ENCODE data around the gene TFF3. TPM values are rescaled to one million over a fixed set of nuclear protein-coding genes. Genes with fewer than 3 reads are reported as not detected.
A peak's percentile ranks its signal among the peaks of the same experiment; 100 is the strongest.
"Not testable (repeated sequence)": the region's sequence is repeated elsewhere in the genome, so short reads cannot be mapped to it uniquely, and the experiment has no call there.

The TFF3 gene
- total RNA-seq, 1 experiment from 2014 or later: 2.6 TPM

- no peak for DNase-seq (ENCODE audit: low read depth)
Observed at GRCh38 chr21:42304556-42305454, 10.4 kb downstream of the TFF3 start.

GRCh38 chr21:42303443-42303842 is 11.8 kb downstream of the TFF3 start:
- DNase-seq (ENCODE audit: low read depth): no peak

- no peak for DNase-seq (ENCODE audit: low read depth)
Observed at GRCh38 chr21:42302794-42303193, 12.4 kb downstream of the TFF3 start.

GRCh38 chr21:42302076-42302650 is 13.0 kb downstream of the TFF3 start:
- no peak for DNase-seq (ENCODE audit: low read depth)

GRCh38 chr21:42301371-42302075 is 13.7 kb downstream of the TFF3 start:
- DNase-seq (ENCODE audit: low read depth): no peak

- DNase-seq (ENCODE audit: low read depth): no peak
Observed at GRCh38 chr21:42300956-42301355, 14.3 kb downstream of the TFF3 start.

GRCh38 chr21:42300045-42300583 is 15.1 kb downstream of the TFF3 start:
- DNase-seq (ENCODE audit: low read depth): no peak

GRCh38 chr21:42299324-42300044 is 15.7 kb downstream of the TFF3 start:
- no peak for DNase-seq (ENCODE audit: low read depth)

GRCh38 chr21:42298657-42299056 is 16.6 kb downstream of the TFF3 start:
- no peak for DNase-seq (ENCODE audit: low read depth)

GRCh38 chr21:42298237-42298636 is 17.0 kb downstream of the TFF3 start:
- DNase-seq (ENCODE audit: low read depth): no peak

GRCh38 chr21:42297377-42297776 is 17.8 kb downstream of the TFF3 start:
- DNase-seq (ENCODE audit: low read depth): no peak

GRCh38 chr21:42296501-42296900 is 18.7 kb downstream of the TFF3 start:
- DNase-seq (ENCODE audit: low read depth): no peak

- no peak for DNase-seq (ENCODE audit: low read depth)
Observed at GRCh38 chr21:42295845-42296244, 19.4 kb downstream of the TFF3 start.

- DNase-seq (ENCODE audit: low read depth): no peak
Observed at GRCh38 chr21:42294273-42294880, 20.8 kb downstream of the TFF3 start.

- no peak for DNase-seq (ENCODE audit: low read depth)
Observed at GRCh38 chr21:42293649-42294272, 21.4 kb downstream of the TFF3 start.

GRCh38 chr21:42292563-42293142 is 22.6 kb downstream of the TFF3 start:
- DNase-seq (ENCODE audit: low read depth): not testable (repeated sequence)

- DNase-seq (ENCODE audit: low read depth): peak; percentile 2
Observed at GRCh38 chr21:42291751-42292562, 23.3 kb downstream of the TFF3 start.

GRCh38 chr21:42291003-42291750 is 24.0 kb downstream of the TFF3 start:
- DNase-seq (ENCODE audit: low read depth): no peak

- DNase-seq (ENCODE audit: low read depth): no peak
Observed at GRCh38 chr21:42290505-42290904, 24.7 kb downstream of the TFF3 start.
